Endothelial cell of hepatic sinusoid (primary cell): ENCODE data around the gene BCKDHB.

Experiments
- in situ Hi-C: cut with HindIII; loops from 2 replicates; pipeline ENCODE4 v1.10.0; 2017; ENCODE audit warnings: low sequenced_read_pairs

The BCKDHB gene

DNA sequence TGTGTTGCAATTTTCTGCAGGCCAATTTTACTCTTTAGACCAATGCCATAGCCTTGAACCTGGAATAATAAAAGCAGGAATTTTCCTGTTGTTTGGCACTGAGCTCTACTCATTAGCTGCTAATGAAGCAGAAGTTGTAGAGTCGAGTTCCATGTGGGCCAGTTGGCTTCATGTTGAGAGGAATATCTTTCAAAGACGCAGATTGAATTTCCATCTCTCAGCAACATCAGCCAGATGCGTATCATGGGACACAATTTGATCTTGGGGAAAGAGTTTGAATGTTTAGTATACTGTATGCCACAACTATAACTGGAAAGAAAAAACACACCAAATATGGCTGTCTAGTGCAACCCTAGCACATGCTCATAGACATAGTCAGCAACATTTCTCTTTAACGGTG is 259.6 kb downstream of the BCKDHB start:
- in situ Hi-C loops, result no loop called here

DNA sequence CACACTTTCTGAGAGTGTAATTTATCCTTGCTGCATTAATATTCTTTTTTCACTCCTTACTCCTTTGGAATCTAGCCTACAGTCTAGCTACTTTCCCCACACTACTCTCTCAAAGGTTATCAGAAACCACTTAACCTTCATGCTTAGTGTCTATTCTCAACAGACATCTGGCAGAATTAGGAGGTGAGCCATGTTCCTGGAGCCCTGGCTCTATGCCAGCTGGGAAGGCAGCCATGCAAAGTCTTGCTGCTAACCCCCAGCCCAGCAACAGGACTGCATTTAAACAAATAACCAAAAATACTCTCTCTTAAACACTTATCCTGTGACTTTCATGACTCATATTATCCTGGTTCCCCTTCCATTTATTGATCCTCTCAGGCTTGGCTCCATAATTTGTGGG is 260.2 kb downstream of the BCKDHB start:
- in situ Hi-C loops, result no loop called here

DNA sequence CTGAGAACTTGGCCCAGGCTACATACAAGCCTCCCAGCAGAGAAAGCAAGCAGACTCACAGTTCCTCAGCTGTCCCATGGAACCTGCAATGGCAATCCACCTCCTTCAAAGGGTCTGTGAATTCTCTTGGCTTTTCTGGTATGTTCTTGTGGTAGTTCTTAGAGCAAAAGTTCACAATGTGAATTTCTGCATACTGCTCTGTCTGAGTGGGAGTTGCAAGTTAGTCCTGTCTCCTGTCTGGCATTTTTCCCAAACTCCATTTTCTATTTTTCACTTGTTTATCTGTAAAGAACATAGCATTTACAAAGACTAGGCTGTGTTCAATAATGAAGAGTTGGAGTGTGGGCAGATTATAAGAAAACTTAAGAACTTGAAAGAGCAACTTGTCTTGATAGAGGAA is 269.9 kb downstream of the BCKDHB start:
- in situ Hi-C loops, result no loop called here

DNA sequence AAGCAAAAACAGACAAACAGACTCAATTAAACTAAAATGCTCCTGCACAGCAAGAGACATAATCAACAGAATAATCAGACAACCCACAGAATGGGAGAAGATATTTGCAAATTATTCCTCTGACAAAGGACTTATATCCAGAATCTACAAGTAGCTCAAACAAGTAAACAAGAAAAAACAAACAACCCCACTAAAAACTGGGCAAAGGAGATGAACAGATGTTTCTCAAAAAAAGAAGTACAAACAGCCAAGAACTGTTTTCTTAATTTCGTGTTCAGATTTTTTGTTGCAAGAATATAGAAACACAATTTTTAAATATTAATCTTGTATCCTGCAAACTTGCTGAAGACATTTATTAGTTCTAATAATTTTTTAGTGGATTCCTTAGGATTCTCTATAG is 274.1 kb downstream of the BCKDHB start:
- in situ Hi-C loops, result no loop called here

DNA sequence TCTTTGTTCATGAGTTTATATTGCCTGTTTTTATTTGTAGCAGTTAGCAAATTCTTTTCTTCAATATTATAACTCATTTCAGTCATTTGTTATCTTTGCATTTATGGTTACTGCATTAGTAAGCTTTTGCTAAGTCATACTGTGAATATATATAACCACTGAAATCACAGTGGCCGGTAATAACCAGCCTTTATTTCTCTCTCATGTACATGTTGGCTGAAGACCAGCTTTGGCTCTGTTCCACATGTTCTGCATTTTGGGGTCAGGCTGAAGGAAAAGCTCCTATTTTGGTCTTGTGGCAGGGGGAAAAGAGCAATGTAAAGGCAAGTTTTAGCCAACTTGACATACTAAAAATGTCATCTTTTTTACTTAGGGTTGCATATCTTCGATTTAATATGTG is 276.3 kb downstream of the BCKDHB start:
- in situ Hi-C loops, result no loop called here

DNA sequence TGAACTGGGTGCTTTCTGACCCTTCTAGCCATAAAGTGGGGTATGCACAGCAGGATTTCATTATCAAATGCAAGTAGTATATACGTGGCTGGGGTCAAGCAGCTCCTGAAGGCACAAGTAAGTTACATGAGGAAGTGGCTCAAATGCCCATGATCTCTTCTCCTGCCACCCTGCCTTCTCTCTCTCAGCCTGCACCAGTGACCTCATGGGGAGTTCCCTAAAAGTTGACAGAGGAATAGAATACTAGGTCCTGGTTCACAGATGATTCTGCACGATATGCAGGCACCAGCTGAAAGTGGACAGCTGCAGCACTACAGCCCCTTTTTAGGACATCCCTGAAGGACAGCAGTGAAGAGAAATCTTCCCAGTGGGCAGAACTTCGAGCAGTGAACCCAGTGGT is 282.0 kb downstream of the BCKDHB start:
- in situ Hi-C loops, result no loop called here
